CD4-positive, alpha-beta T cell treated with Interleukin-15 for 1 hour (primary cell): ENCODE data around the gene KANSL1L.

Experiments used
- DNase-seq: peaks from one replicate; pipeline ENCODE4 v3.0.0-alpha.2; 2020

The KANSL1L gene

DNA sequence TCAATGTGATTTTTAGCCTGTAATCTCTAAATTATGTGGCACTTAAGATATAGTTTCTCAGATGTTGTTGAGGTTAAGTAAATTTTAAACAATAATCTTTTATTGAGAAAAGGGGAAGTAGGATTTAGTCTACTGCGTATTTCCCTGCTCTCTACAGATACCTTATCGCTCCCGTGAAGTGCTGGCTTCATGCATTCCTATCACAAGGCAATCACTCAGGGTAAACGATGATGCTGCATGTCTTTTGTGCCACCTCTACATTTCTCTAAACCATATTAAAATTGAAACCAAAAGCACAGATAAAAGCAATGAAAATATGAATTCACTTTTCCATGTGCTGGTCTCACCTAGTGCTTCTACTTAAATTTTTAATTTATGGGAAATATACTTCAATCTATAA, 183.2 kb downstream of the KANSL1L start:
- DNase-seq: no peak

DNA sequence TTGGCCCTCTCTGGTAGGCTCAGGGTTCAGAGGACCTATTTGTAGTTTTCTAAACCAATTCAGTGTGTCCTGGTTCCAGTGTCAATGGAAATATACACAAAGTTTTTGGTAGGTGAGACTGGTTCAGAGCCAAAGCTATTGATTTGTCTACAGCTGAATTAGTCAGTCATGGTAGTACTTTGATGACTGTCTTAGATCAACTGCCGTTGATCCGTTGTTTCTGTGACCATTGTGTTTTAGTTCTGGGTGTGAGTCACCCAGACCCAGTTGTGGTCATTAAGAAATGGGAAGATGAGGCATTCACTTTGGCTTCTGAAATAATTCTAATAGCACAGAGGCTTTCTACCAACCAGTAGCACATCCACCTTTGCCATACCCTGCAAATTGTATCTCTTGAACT, 184.8 kb downstream of the KANSL1L start:
- peak; percentile 19 for DNase-seq

DNA sequence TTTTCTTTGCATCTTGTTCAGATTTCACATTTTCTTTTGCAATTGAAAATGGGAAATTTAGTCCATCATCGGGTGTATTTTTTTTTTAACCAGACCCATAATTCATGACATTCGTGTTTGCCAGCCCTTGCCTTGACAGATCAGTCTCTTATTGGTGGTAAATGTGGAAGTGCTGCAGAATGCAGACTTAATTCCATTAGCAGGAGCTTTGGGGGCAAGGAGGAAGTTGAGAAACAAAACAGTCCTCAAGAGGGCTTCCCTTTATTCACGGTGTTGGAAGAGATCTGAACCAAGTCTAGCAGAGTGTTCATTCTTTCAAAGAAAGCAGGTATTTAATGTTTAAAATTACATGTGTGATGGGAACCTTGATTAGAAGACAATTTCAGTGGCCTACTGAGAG, 185.3 kb downstream of the KANSL1L start:
- DNase-seq: no peak

DNA sequence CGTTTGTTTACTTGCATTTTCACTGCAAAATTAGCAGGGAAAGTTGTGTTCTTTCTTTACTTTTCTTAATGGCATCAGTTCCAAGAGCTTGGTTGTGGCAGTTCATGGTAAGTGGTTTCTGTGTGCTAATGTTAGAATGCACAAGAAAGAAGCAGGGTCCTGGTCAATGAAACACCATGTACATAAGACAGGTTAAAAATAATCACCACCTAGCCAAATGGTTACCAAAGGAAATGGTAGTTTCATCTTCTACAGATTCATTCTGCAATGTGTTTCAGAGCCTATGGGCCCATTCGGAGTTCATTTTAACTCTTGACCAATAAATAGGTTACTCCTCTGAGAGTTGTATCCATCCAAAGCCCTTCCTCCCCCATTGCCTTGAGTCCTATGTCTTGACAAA, 186.9 kb downstream of the KANSL1L start:
- DNase-seq: no peak

DNA sequence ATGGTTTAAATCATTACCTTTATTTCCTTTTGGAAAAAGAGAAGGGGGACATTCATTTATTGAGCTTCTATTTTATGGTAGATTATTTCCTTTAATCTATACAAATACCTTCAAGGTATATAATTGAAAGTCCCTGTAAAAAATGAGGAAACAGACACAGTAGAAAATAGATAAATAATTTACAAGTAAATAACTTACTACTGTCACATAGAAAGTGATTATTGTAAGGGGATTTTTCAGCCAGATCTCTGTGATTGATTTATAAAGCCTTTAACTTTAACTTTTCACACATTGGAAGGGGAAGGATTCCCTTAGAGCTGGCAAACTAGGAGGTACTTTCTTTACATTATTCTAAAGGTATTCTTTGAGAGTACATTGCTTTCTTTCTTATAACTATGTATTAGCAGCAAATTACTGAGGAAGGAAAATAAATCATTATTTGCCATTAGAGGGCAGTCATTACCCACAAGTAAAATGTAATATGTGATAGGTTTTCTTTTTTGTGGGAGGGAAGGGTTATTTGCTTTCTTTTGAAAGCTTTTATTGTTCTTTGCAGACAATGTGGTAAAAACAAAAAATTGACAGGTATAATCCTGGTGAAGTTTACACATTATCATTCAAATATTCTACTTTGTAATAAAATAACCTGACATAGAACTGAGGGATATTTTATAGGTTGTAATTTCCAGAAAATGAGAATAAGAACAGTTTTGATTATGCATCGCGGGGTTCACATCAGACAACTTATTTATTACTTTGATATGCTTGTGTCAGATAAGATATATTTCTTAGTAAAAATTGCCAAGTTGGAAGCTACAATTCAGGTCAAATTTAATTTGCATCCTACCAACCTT, 193.6 kb downstream of the KANSL1L start:
- DNase-seq: no peak

DNA sequence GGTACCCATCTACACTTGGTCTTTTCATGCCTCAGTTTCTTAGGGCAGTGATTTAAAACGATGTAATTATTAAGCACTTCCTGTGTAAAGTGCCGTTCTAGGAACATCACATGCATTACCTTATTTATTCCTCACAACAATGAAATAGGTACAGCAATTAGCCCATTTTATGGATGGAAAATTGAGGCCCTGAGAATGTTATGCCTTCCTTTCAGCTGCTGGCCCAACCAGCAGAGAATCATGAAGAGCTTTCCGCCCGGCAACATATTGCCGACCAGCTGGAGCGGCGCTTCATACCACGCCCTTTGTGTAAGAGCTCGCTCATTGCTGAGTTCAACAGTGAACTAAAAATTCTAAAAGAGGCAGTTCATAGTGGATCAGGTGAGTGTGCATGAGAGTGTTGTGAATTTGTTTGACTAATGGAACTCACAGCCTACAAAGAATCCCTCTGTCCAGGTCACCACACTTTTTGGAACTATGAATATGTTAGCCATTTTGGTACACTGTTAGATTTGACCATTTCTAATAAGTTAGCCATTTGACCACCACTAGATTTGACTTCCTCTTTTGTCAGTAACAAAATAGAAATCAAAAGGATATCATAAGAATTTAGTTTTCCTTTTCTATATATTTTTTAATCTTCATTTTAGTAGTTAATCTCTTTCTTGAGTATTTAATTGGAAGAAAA, 194.4 kb downstream of the KANSL1L start:
- no peak for DNase-seq

DNA sequence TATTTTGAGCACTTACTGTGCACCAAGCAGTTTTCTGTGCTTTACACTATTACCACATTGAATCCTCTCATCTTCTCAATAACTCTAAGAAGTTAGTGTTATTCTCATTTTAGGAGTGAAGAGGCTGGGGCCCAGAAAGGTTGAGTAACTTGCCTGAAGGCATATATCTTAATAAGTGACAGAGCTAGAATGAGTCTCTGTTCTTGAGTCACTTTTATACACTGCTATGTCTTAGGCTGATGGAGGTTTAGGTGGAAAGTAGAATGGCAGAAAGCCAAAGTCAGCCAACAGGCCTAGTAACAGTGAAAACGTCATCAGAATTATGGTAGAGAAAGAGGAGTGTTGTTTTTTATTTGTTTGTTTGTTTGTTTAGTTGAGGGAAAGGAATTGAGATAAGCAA, 196.6 kb downstream of the KANSL1L start:
- no peak for DNase-seq

DNA sequence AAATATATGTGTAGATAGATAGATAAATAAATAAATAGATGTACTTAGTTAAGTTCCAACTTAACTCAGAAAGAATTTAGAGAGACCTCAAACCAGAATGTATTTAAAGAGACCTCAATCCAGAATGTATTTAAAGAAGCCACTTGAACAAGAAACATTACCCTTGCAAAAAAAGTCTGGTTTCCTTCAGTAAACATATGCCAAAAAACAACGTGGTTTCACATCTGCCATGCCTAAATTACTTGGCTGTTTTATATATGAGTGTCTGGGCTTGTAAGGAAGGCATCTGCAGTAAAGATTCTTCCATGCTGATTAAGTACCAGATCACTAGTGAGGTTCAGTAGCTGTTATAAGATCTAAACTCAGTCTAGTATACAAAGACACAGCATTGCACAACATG, 197.9 kb downstream of the KANSL1L start:
- no peak for DNase-seq
